ENCODE results near the gene KRTAP29-1.
"Not testable (repeated sequence)": the region's sequence is repeated elsewhere in the genome, so short reads cannot be mapped to it uniquely, and the experiment has no call there.

The KRTAP29-1 gene

GRCh38 chr17:41263212-41263611 lies 39.4 kb downstream of the KRTAP29-1 start:
- no peak for TF ChIP-seq SIN3A (IDR thresholded peaks at IDR 0.05; ENCODE audit: borderline replicate concordance, insufficient read depth, low read length)
- TF ChIP-seq REST (IDR thresholded peaks at IDR 0.05; ENCODE audit: insufficient read depth in 1 of 2, low read depth in 2 of 2, low read length in 2 of 2) = no peak

GRCh38 chr17:41258406-41258805 lies 44.2 kb downstream of the KRTAP29-1 start:
- TF ChIP-seq SIN3A (IDR thresholded peaks at IDR 0.05; ENCODE audit: borderline replicate concordance, insufficient read depth, low read length) (no peak), TAF1 (IDR thresholded peaks at IDR 0.05; ENCODE audit: borderline replicate concordance, insufficient read depth, low read length) (no peak), POLR2AphosphoS5 (IDR thresholded peaks at IDR 0.05; ENCODE audit: low read depth, low read length) (no peak), FOXP2 (optimal IDR thresholded peaks at IDR 0.05; ENCODE audit: borderline replicate concordance, extremely low read depth, extremely low read length, insufficient read depth) (no peak), REST (IDR thresholded peaks at IDR 0.05; ENCODE audit: insufficient read depth in 1 of 2, low read depth in 2 of 2, low read length in 2 of 2) (no peak)

- TF ChIP-seq POLR2AphosphoS5 (IDR thresholded peaks at IDR 0.05; ENCODE audit: low read depth, low read length) (no peak), FOXP2 (optimal IDR thresholded peaks at IDR 0.05; ENCODE audit: borderline replicate concordance, extremely low read depth, extremely low read length, insufficient read depth) (no peak), SIN3A (IDR thresholded peaks at IDR 0.05; ENCODE audit: borderline replicate concordance, insufficient read depth, low read length) (no peak), REST (IDR thresholded peaks at IDR 0.05; ENCODE audit: insufficient read depth in 1 of 2, low read depth in 2 of 2, low read length in 2 of 2) (no peak), TAF1 (IDR thresholded peaks at IDR 0.05; ENCODE audit: borderline replicate concordance, insufficient read depth, low read length) (no peak)
These were observed 46.4 kb downstream of the KRTAP29-1 start for GRCh38 chr17:41256291-41256685.

GRCh38 chr17:41255381-41256290 lies 47.0 kb downstream of the KRTAP29-1 start, which contains the start of gene KRTAP9-9:
TSS of gene KRTAP9-9 (plus strand) at chr17:41255384.
- not testable (repeated sequence) for TF ChIP-seq TAF1 (IDR thresholded peaks at IDR 0.05; ENCODE audit: borderline replicate concordance, insufficient read depth, low read length); SIN3A (IDR thresholded peaks at IDR 0.05; ENCODE audit: borderline replicate concordance, insufficient read depth, low read length); FOXP2 (optimal IDR thresholded peaks at IDR 0.05; ENCODE audit: borderline replicate concordance, extremely low read depth, extremely low read length, insufficient read depth)

- TF ChIP-seq SIN3A (IDR thresholded peaks at IDR 0.05; ENCODE audit: borderline replicate concordance, insufficient read depth, low read length) = no peak
- no peak for TF ChIP-seq POLR2AphosphoS5 (IDR thresholded peaks at IDR 0.05; ENCODE audit: low read depth, low read length)
- no peak for TF ChIP-seq REST (IDR thresholded peaks at IDR 0.05; ENCODE audit: insufficient read depth in 1 of 2, low read depth in 2 of 2, low read length in 2 of 2)
- TF ChIP-seq TAF1 (IDR thresholded peaks at IDR 0.05; ENCODE audit: borderline replicate concordance, insufficient read depth, low read length) = no peak
- no peak for TF ChIP-seq FOXP2 (optimal IDR thresholded peaks at IDR 0.05; ENCODE audit: borderline replicate concordance, extremely low read depth, extremely low read length, insufficient read depth)
These were observed 47.8 kb downstream of the KRTAP29-1 start for GRCh38 chr17:41254861-41255260.
